ENCODE measurements around the gene PACRG.

- TF ChIP-seq POLR2A (IDR thresholded peaks at IDR 0.05; ENCODE audit: low read length), result no peak
- no peak for TF ChIP-seq GATA1 (IDR thresholded peaks at IDR 0.05; ENCODE audit: low read depth, low read length)
Observed at GRCh38 chr6:163199371-163199770, 471.6 kb downstream of the PACRG start.
